ENCODE measurements around the gene SERBP1.

DNA sequence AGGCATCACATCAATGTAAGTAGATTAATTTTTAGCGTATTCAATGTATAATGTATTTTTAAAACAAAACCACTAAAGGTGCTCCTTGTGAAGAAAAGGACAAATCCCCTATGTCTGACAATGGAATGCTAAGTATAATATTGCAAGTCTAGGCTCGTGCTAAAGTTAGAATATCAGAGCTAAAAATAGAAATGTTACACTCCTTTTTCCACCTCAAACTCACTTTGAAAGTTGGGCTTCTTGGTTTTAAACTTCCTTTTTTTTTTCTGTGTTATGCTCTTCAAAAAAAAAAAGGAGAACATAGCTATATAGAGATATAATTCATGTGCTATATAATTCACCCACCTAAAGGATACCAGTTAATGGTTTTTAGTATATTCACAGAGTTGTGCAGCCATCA lies 3.6 kb upstream of the SERBP1 start:
- no peak for TF ChIP-seq ARNTL (CRISPR knock-in tag; IDR thresholded peaks at IDR 0.05; ENCODE audit: borderline replicate concordance, low read depth)
- TF ChIP-seq PATZ1 (CRISPR knock-in tag; IDR thresholded peaks at IDR 0.05; ENCODE audit: borderline replicate concordance) = no peak
